ENCODE measurements around the gene EREG. TPM values are rescaled to one million over a fixed set of nuclear protein-coding genes. Genes with fewer than 3 reads are reported as not detected.

EREG gene
- total RNA-seq, 2 experiments from 2014 or later = not detected

DNA sequence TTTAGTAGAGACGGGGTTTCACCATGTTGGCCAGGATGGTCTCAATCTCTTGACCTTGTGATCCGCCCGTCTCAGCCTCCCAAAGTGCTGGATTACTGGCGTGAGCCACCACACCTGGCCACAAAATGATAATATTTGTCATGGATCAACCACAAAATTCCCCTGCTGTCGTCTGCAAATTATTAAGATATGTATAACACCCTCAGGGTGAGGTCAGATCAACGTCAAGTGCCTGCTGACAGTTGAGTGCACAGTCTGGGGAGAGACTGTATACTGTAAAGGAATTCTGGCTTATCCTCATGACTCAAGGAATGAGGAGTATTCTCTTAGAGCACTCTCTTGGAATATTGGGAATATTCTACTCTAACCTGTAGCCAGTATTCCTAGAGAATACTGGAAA lies 45.5 kb upstream of the EREG start:
- ChIA-PET POLR2A (interaction anchor here (1.1 to 1.4 kb wide), 2 partner anchors 11 to 18 kb away, joined by 4 to 5 read pairs; partner anchors contain the start of gene EPGN), CTCF (ENCODE audit: unreplicated experiment) (interaction anchor here (1.1 kb wide), 1 partner anchor 29 kb away, joined by 3 read pairs; no protein-coding TSS in a partner anchor)
- H3K79me2 ChIP-seq (ENCODE audit: insufficient read depth, low read depth, low read length) = no peaks in the 10 kb centered on the region
- no peak overlapping the region for H3K27ac ChIP-seq (ENCODE audit: low read depth, low read length, poor library complexity, severe bottlenecking)
- TF ChIP-seq, protein P1, sequence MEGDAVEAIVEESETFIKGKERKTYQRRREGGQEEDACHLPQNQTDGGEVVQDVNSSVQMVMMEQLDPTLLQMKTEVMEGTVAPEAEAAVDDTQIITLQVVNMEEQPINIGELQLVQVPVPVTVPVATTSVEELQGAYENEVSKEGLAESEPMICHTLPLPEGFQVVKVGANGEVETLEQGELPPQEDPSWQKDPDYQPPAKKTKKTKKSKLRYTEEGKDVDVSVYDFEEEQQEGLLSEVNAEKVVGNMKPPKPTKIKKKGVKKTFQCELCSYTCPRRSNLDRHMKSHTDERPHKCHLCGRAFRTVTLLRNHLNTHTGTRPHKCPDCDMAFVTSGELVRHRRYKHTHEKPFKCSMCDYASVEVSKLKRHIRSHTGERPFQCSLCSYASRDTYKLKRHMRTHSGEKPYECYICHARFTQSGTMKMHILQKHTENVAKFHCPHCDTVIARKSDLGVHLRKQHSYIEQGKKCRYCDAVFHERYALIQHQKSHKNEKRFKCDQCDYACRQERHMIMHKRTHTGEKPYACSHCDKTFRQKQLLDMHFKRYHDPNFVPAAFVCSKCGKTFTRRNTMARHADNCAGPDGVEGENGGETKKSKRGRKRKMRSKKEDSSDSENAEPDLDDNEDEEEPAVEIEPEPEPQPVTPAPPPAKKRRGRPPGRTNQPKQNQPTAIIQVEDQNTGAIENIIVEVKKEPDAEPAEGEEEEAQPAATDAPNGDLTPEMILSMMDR (conservative IDR thresholded peaks at IDR 0.05; ENCODE audit: low read length) = no peak
- TF ChIP-seq EZH2phosphoT487 (IDR thresholded peaks at IDR 0.05; ENCODE audit: borderline replicate concordance, low read depth, low read length) = no peak
- H2AFZ ChIP-seq (ENCODE audit: low read length) = no peak overlapping the region
- no peaks in the 10 kb centered on the region for H3K36me3 ChIP-seq (ENCODE audit: insufficient read depth, low read length)
- intact Hi-C loops (cut with micrococcal nuclease; ENCODE audit: unreplicated experiment) = no loop called here
- no peak for DNase-seq (ENCODE audit: low spot score)
- no TSS peak for BruUV-seq (replicated peaks)
- no peaks in the 10 kb centered on the region for H3K9me3 ChIP-seq (ENCODE audit: low read length)
- H4K20me1 ChIP-seq (ENCODE audit: insufficient read depth, low read length) = no peaks in the 10 kb centered on the region
- H3K4me3 ChIP-seq (ENCODE audit: low read depth, low read length, poor library complexity, severe bottlenecking) = no peak overlapping the region
- H3K4me1 ChIP-seq (ENCODE audit: insufficient read depth, low read length, poor library complexity, severe bottlenecking) = no peaks in the 10 kb centered on the region
- no peak overlapping the region for H3K4me2 ChIP-seq (ENCODE audit: low read length)
- no peaks in the 10 kb centered on the region for H3K9me2 ChIP-seq (ENCODE audit: insufficient read depth, low read length)

DNA sequence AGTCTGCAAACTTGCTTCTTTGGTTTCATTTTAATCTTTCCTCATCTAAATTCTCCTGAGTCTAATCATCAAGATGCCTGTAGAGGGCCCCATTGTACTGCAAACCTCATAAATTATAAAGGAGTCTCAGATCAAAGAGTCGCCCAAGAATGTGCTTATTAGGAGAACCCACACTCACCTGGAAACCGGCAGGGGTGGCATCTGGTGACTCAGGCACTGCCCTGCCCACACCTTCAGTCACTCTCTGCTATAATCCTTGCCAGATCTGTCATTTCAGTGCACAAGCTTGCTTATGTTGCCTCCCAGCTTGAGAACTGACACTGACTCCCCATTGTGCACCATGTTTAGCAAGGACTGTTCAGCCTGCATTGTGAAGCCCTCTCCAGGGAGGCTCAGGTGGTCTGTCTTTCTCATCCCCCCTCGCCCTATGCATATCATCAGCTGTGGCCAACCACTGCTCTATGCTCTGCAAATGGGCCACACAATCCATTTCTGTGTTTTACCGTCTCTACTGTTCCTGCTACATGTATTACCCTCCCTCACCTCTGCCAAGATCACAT lies 44.3 kb upstream of the EREG start:
- no peaks in the 10 kb centered on the region for H3K4me1 ChIP-seq (ENCODE audit: insufficient read depth, low read length, poor library complexity, severe bottlenecking)
- no peak overlapping the region for H3K4me3 ChIP-seq (ENCODE audit: low read depth, low read length, poor library complexity, severe bottlenecking)
- ChIA-PET CTCF (ENCODE audit: unreplicated experiment) (no interaction called here), POLR2A (interaction anchor here (1.0 to 1.1 kb wide), 2 partner anchors 17 to 135 kb away, joined by 4 read pairs; no protein-coding TSS in a partner anchor)
- no TSS peak for BruUV-seq (replicated peaks)
- no peaks in the 10 kb centered on the region for H4K20me1 ChIP-seq (ENCODE audit: insufficient read depth, low read length)
- intact Hi-C loops (cut with micrococcal nuclease; ENCODE audit: unreplicated experiment) = loop anchor here (5.0 kb wide), 1 partner anchor 357 kb away; no protein-coding TSS in a partner anchor
- TF ChIP-seq, protein P1 (conservative IDR thresholded peaks at IDR 0.05; ENCODE audit: low read length) = peak; percentile 71
- TF ChIP-seq EZH2phosphoT487 (IDR thresholded peaks at IDR 0.05; ENCODE audit: borderline replicate concordance, low read depth, low read length) = no peak
- H2AFZ ChIP-seq (ENCODE audit: low read length) = no peak overlapping the region
- no peaks in the 10 kb centered on the region for H3K9me2 ChIP-seq (ENCODE audit: insufficient read depth, low read length)
- no peak overlapping the region for H3K4me2 ChIP-seq (ENCODE audit: low read length)
- no peaks in the 10 kb centered on the region for H3K36me3 ChIP-seq (ENCODE audit: insufficient read depth, low read length)
- DNase-seq (ENCODE audit: low spot score) = peak; percentile 45
- no peak overlapping the region for H3K27ac ChIP-seq (ENCODE audit: low read depth, low read length, poor library complexity, severe bottlenecking)
- H3K9me3 ChIP-seq (ENCODE audit: low read length) = no peaks in the 10 kb centered on the region
- no peaks in the 10 kb centered on the region for H3K79me2 ChIP-seq (ENCODE audit: insufficient read depth, low read depth, low read length)

DNA sequence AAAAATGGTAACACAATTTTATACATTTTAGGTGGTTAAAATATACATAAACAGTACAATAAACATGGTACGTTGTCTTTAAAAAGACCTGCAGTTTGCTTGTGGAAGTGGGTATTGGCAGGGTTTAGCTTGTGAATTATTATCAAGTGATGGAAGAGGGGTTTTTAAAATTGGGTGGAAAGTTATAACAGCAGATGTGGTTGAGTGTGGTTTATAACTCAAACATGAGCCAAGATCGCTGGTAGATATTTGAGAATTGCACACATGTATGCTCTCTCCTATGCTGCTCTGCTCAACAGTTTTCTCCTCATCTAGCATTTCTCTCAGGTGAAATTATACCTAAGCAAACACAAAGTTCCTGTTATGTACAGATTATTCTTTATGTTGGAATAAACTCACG lies 42.6 kb upstream of the EREG start:
- H2AFZ ChIP-seq (ENCODE audit: low read length) = no peak overlapping the region
- intact Hi-C loops (cut with micrococcal nuclease; ENCODE audit: unreplicated experiment) = loop anchor here (5.0 kb wide), 1 partner anchor 355 kb away; no protein-coding TSS in a partner anchor
- CTCF ChIA-PET (ENCODE audit: unreplicated experiment) = no interaction called here
- no peaks in the 10 kb centered on the region for H3K9me2 ChIP-seq (ENCODE audit: insufficient read depth, low read length)
- TF ChIP-seq, protein P1 (conservative IDR thresholded peaks at IDR 0.05; ENCODE audit: low read length) = no peak
- TF ChIP-seq EZH2phosphoT487 (IDR thresholded peaks at IDR 0.05; ENCODE audit: borderline replicate concordance, low read depth, low read length) = no peak
- H3K36me3 ChIP-seq (ENCODE audit: insufficient read depth, low read length) = no peaks in the 10 kb centered on the region
- no peaks in the 10 kb centered on the region for H3K79me2 ChIP-seq (ENCODE audit: insufficient read depth, low read depth, low read length)
- POLR2A ChIA-PET = no interaction called here
- H4K20me1 ChIP-seq (ENCODE audit: insufficient read depth, low read length) = no peaks in the 10 kb centered on the region
- no peak overlapping the region for H3K27ac ChIP-seq (ENCODE audit: low read depth, low read length, poor library complexity, severe bottlenecking)
- H3K9me3 ChIP-seq (ENCODE audit: low read length) = no peaks in the 10 kb centered on the region
- no peak overlapping the region for H3K4me2 ChIP-seq (ENCODE audit: low read length)
- H3K4me1 ChIP-seq (ENCODE audit: insufficient read depth, low read length, poor library complexity, severe bottlenecking) = no peaks in the 10 kb centered on the region
- BruUV-seq (replicated peaks) = no TSS peak
- no peak for DNase-seq (ENCODE audit: low spot score)
- H3K4me3 ChIP-seq (ENCODE audit: low read depth, low read length, poor library complexity, severe bottlenecking) = no peak overlapping the region
